SJCRH30 (cell line): ENCODE data around the gene IL20RA. TPM values are rescaled to one million over a fixed set of nuclear protein-coding genes. Genes with fewer than 3 reads are reported as not detected.
"Not testable (repeated sequence)": the region's sequence is repeated elsewhere in the genome, so short reads cannot be mapped to it uniquely, and the experiment has no call there.

Experiments
- DNase-seq, 2 experiments: peaks; one replicate each; pipeline ENCODE4 v3.0.0-alpha.2; 2015 to 2020
- H3K27ac ChIP-seq: fragments of 250-450 bp; sonication (Bioruptor Pico); 2 replicates; pipeline ENCODE4 v1.5.1; 2020; ENCODE audit warnings: mild to moderate bottlenecking, moderate library complexity
- H3K27me3 ChIP-seq: fragments of 250-450 bp; sonication (Bioruptor Pico); 2 replicates; pipeline ENCODE4 v1.5.1; 2020; ENCODE audit warnings: mild to moderate bottlenecking, moderate library complexity
- H3K36me3 ChIP-seq: fragments of 250-450 bp; sonication (Bioruptor Pico); 2 replicates; pipeline ENCODE4 v1.5.1; 2020; ENCODE audit warnings: mild to moderate bottlenecking, moderate library complexity
- H3K4me1 ChIP-seq: fragments of 250-450 bp; sonication (Bioruptor Pico); 2 replicates; pipeline ENCODE4 v1.5.1; 2020; ENCODE audit warnings: mild to moderate bottlenecking, moderate library complexity
- H3K4me3 ChIP-seq: fragments of 250-450 bp; sonication (Bioruptor Pico); 2 replicates; pipeline ENCODE4 v1.5.1; 2020; ENCODE audit warnings: mild to moderate bottlenecking, moderate library complexity
- H3K9me3 ChIP-seq: fragments of 250-450 bp; sonication (Bioruptor Pico); replicated peaks from 2 replicates; pipeline ENCODE4 v1.5.1; 2020; ENCODE audit warnings: mild to moderate bottlenecking, moderate library complexity
- total RNA-seq: library from RNA; depleted of rRNA; stranded (reverse); fragments of >200 nt; shearing (Covaris generic); gene quantifications from 2 replicates; pipeline ENCODE4 v1.2.3, GENCODE V29; 2014; rRNA removed

The IL20RA gene
- total RNA-seq: 0.13 and 0.22 TPM in 2 replicates

DNA sequence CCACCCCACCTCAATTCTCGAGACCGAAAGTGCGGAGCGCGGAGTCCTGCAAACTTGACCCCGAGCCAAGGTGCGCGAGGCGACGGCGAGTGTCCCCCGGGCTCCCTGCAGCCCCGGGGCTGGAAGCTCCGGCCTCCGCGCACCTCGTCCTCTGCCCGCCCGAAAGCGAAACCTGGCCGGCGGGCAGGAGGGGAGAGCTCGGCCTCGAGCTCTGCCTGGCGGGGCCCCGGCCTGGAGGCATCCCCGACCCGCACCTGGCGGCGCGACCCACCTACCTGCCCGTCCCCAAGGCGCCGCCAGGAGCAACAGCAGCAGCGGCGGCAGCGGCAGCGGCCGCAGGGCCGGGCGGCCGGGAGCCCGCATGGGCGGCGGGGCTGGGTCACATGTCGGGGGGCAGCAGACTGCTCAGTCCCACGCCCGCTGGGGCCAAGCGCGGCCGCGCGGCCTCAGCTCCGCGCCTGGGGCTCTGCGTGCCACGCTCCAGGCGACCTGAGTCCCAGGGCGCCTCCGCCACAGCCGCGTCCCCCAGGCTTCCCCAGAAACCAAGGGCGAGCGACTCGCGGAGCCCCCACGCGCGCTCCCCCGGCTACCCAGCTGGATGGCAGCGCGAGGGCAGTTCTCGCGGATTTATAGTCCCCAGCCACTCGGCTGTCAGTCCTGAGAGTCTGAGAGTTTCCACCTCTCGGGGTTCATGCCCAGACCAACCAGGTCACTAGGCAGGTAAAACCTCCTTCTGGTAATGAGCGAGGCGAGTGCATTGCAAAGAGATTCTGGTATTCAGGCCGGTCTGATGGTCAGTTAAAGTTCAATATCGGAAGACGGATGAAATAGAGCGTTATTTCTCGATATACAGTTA is at the start of gene IL20RA:
Gene IL20RA, minus strand, starts transcription at position 600 of the 856 bp plus-strand sequence. Its CDS starts 237 bp downstream, at position 363.
- DNase-seq: no peak
- H3K27ac ChIP-seq: no peak within 1 kb of the TSS
- H3K27me3 ChIP-seq: no peaks in the 10 kb centered on the region
- no peak within 1 kb of the TSS for H3K4me3 ChIP-seq
- no peaks in the 10 kb centered on the region for H3K36me3 ChIP-seq
- H3K4me1 ChIP-seq: no peaks in the 10 kb centered on the region
- H3K9me3 ChIP-seq: 0 out of 2 replicates have a peak, but pooled peaks cover 4% of the 10 kb centered on the region

DNA sequence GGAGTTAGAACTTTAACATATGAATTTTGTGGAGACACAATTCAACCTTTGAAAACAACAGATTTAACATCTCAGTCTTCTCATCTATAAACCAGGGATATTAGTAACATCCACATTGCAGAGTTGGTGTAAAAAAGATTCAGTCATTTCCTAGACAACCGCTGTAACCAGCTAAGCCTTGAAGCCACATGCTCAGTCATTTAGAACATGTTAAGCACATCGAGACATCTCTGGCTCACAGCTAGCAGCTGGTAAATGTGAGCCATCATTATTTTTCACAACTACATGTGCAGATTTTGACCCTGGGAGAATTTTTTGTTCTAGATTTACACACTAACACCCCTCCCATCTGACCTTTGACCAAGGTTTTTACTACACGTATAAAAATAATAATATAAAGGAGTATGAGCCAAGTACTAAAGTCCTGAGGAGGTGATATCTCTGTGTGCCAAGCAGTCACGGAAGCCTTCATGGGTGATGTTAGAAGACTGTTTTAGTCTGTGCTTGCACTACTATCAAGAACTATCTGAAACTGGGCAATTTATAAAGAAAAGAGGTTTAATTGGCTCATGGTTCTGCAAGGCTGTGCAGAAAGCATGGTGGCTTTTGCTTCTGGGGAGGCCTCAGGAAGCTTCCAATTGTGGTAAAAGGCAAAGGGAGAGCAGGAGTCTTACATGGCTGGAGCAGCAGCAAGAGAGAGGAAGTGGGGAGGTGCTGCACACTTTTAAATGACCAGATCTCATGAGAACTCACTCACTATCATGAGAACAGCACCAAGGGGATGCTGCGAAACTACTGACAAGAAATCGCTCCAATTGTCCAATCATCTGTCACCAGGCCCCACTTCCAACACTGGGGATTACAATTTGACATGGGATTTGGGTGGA is 48.7 kb upstream of the IL20RA start:
- DNase-seq: no peak
- no peak overlapping the region for H3K27ac ChIP-seq
- no peaks in the 10 kb centered on the region for H3K9me3 ChIP-seq
- H3K36me3 ChIP-seq: no peaks in the 10 kb centered on the region
- H3K27me3 ChIP-seq: no peaks in the 10 kb centered on the region
- H3K4me3 ChIP-seq: no peak overlapping the region
- H3K4me1 ChIP-seq: peaks cover 7% of the 10 kb centered on the region; the same call in 1 of the 2 replicates

DNA sequence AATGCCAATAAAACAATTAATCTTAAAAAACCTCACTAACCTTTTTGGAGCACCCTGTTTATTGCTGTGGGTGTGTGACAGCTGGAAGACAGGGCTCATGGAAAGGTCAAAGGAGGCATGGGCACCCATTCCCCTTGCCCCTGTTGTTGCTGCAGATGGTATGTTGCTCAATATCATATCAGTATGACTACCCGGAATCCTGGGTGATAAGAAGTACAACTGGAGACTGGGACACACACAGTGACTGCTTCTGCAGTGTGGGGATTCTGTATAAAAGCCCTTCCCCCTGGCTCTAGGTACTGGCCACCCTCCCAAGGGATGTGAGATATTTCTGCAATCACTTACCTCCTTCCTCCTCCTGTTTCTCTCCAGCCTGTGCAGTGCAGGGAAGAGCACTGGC is 47.3 kb upstream of the IL20RA start:
- Histone ChIP-seq H3K27me3 (no peaks in the 10 kb centered on the region; the same call in 1 of the 2 replicates), H3K9me3 (no peaks in the 10 kb centered on the region), H3K36me3 (no peaks in the 10 kb centered on the region), H3K27ac (no peak overlapping the region), H3K4me1 (peaks cover 7% of the 10 kb centered on the region; the same call in 1 of the 2 replicates), H3K4me3 (no peak overlapping the region)
- DNase-seq: no peak

- H3K4me3 ChIP-seq: no peak overlapping the region
- H3K4me1 ChIP-seq: no peaks in the 10 kb centered on the region
- DNase-seq: no peak
- no peaks in the 10 kb centered on the region for H3K36me3 ChIP-seq
- no peaks in the 10 kb centered on the region; the same call in 1 of the 2 replicates for H3K27me3 ChIP-seq
- H3K9me3 ChIP-seq: no peaks in the 10 kb centered on the region
- H3K27ac ChIP-seq: no peak overlapping the region
These were observed 44.5 kb upstream of the IL20RA start for GRCh38 chr6:137089305-137089704.

GRCh38 chr6:137087902-137088301 is 43.1 kb upstream of the IL20RA start:
- Histone ChIP-seq H3K27me3 (no peaks in the 10 kb centered on the region; the same call in 1 of the 2 replicates), H3K27ac (no peak overlapping the region), H3K4me1 (no peaks in the 10 kb centered on the region), H3K9me3 (no peaks in the 10 kb centered on the region), H3K36me3 (no peaks in the 10 kb centered on the region), H3K4me3 (no peak overlapping the region)
- no peak for DNase-seq

DNA sequence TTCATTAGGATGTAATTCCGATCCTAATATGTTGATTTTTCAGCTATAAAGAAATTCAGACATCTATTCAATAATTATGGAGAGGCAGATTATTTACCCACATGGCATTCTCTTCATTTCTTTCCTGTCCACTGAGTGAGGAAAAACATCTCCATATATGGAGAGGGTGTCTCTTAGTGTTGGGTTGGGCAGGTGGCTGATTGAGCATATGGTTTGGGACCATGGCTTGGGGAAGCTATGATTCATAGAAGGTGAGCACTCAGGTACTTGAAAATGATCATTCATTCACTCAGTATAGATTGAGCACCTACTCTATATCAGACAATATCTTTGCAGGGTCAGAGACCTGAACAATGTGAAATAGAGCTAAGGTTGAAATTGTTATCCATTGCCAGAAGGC is 41.3 kb upstream of the IL20RA start:
- DNase-seq: no peak
- H3K9me3 ChIP-seq: no peaks in the 10 kb centered on the region
- no peaks in the 10 kb centered on the region for H3K36me3 ChIP-seq
- H3K4me1 ChIP-seq: no peaks in the 10 kb centered on the region
- no peak overlapping the region for H3K27ac ChIP-seq
- H3K4me3 ChIP-seq: no peak overlapping the region
- no peaks in the 10 kb centered on the region; the same call in 1 of the 2 replicates for H3K27me3 ChIP-seq

GRCh38 chr6:137084865-137085617 is 40.3 kb upstream of the IL20RA start:
- DNase-seq: no peak
- H3K27ac ChIP-seq: no peak overlapping the region
- no peaks in the 10 kb centered on the region for H3K4me1 ChIP-seq
- no peaks in the 10 kb centered on the region for H3K36me3 ChIP-seq
- no peaks in the 10 kb centered on the region; the same call in 1 of the 2 replicates for H3K27me3 ChIP-seq
- H3K4me3 ChIP-seq: no peak overlapping the region
- no peaks in the 10 kb centered on the region for H3K9me3 ChIP-seq

- no peaks in the 10 kb centered on the region; the same call in 1 of the 2 replicates for H3K27me3 ChIP-seq
- H3K27ac ChIP-seq: no peak overlapping the region
- H3K4me1 ChIP-seq: no peaks in the 10 kb centered on the region
- H3K4me3 ChIP-seq: no peak overlapping the region
- H3K36me3 ChIP-seq: no peaks in the 10 kb centered on the region
- no peaks in the 10 kb centered on the region for H3K9me3 ChIP-seq
- DNase-seq: no peak
These were observed 39.3 kb upstream of the IL20RA start for GRCh38 chr6:137084090-137084489.

GRCh38 chr6:137081997-137082396 is 37.2 kb upstream of the IL20RA start:
- no peak for DNase-seq
- Histone ChIP-seq H3K9me3 (no peaks in the 10 kb centered on the region), H3K4me1 (0 out of 2 replicates have a peak, but pooled peaks cover 3% of the 10 kb centered on the region), H3K27ac (no peak overlapping the region), H3K27me3 (no peaks in the 10 kb centered on the region), H3K4me3 (no peak overlapping the region), H3K36me3 (no peaks in the 10 kb centered on the region)

GRCh38 chr6:137080711-137081110 is 35.9 kb upstream of the IL20RA start:
- Histone ChIP-seq H3K9me3 (no peaks in the 10 kb centered on the region), H3K4me1 (0 out of 2 replicates have a peak, but pooled peaks cover 7% of the 10 kb centered on the region), H3K4me3 (no peak overlapping the region), H3K27ac (no peak overlapping the region), H3K36me3 (no peaks in the 10 kb centered on the region), H3K27me3 (no peaks in the 10 kb centered on the region)
- DNase-seq: no peak

DNA sequence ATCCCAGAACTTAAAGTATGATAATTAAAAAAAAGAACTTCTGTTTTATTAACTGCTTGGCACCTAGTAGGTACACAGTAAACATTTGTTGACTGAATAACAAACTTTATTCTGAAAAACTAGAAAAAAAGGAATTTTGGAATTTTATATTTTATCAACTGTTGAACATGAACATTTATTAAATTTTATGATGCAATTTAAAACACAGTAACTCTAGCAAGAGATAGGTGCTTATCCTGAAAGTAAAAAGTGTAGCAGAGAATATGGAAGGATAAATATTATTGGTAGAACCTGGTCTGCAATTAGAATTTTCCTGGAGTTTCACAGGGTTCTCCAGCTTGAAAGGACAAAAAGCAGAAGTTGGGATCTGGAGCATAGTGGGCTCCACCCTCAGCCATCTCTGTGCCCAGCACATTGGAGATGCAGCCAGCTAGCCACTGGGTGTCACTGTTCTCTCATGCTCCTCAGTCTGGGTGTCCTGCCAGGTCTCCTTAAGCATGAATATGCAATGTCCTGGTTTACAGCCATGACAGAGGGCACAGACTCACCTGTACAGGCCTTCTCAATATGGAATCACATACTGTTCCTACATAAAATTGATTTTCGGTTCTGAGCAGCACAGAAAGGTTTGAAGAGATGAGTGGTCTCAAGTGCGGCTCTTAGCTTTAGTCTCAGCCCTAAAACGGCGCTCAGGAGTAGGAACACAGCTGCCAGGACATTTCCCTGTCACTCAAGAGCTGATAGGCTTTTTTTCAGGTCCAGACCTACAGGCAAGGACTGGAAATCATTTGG is 31.7 kb upstream of the IL20RA start:
- Histone ChIP-seq H3K9me3 (no peaks in the 10 kb centered on the region), H3K4me1 (0 out of 2 replicates have a peak, but pooled peaks cover 7% of the 10 kb centered on the region), H3K36me3 (no peaks in the 10 kb centered on the region), H3K4me3 (peak overlapping the region; percentile 48), H3K27ac (peak overlapping the region; percentile 49), H3K27me3 (no peaks in the 10 kb centered on the region)
- peak; percentile 81 to 88 for DNase-seq

- DNase-seq, H3K4me3 ChIP-seq, H3K36me3 ChIP-seq, H3K27ac ChIP-seq, H3K27me3 ChIP-seq, H3K9me3 ChIP-seq, H3K4me1 ChIP-seq: not testable (repeated sequence)
These were observed 31.0 kb upstream of the IL20RA start for GRCh38 chr6:137075790-137076189.

DNA sequence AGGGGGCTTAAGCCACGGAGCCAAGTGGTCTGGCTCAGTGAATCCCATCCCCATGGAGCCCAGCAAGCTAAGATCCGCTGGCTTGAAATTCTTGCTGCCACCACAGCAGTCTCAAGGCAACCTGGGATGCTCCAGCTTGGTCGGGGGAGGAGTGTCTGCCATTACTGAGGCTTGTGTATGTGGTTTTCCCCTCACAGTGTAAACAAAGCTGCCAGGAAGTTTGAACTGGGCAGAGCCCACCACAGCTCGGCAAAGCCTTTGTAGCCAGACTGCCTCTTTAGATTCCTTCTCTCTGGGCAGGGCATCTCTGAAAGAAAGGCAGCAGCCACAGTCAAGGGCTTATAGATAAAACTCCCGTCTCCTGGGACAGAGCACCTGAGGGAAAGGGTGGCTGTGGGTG is 25.5 kb upstream of the IL20RA start:
- H3K27ac ChIP-seq: no peak overlapping the region
- no peaks in the 10 kb centered on the region for H3K4me1 ChIP-seq
- H3K36me3 ChIP-seq: no peaks in the 10 kb centered on the region
- no peak for DNase-seq
- H3K27me3 ChIP-seq: no peaks in the 10 kb centered on the region
- H3K9me3 ChIP-seq: no peaks in the 10 kb centered on the region
- H3K4me3 ChIP-seq: no peak overlapping the region

GRCh38 chr6:137067399-137067798 is 22.6 kb upstream of the IL20RA start:
- no peaks in the 10 kb centered on the region for H3K9me3 ChIP-seq
- no peaks in the 10 kb centered on the region for H3K36me3 ChIP-seq
- H3K27me3 ChIP-seq: no peaks in the 10 kb centered on the region
- no peaks in the 10 kb centered on the region for H3K4me1 ChIP-seq
- no peak overlapping the region for H3K27ac ChIP-seq
- no peak overlapping the region for H3K4me3 ChIP-seq
- DNase-seq: no peak
